ENCODE data around the gene LIMA1.

- TF ChIP-seq EZH2 (IDR thresholded peaks at IDR 0.05) (no peak), POLR2AphosphoS5 (IDR thresholded peaks at IDR 0.05; ENCODE audit: borderline replicate concordance, low read depth, low read length) (no peak)
Measured at GRCh38 chr12:50313256-50313931, 30.1 kb upstream of the LIMA1 start.

All from SK-N-MC (cell line).